IMR-90 (cell line): Measurements from ENCODE around the gene TBC1D4. TPM values are rescaled to one million over a fixed set of nuclear protein-coding genes. Genes with fewer than 3 reads are reported as not detected.

Experiments used
- ATAC-seq: fragments of 200-7000 bp; cut with Tn5 transposase; 2 replicates; pipeline ENCODE4 v1.9.1; 2020; ENCODE audit warnings: low read depth, mild to moderate bottlenecking, moderate library complexity
- BruUV-seq: library from RNA; stranded (reverse); fragments of 400-500 nt; replicated peaks from 2 replicates; lab custom pipeline; 2021; lab: Mats Ljungman, UMichigan
- CTCF ChIA-PET: fragments of 300-600 bp; formaldehyde crosslinking; extraction: SDS; loops from one replicate; lab custom pipeline; 2021; ENCODE audit warnings: antibody characterized with exemption; lab: Yijun Ruan, JAX
- POLR2A ChIA-PET: fragments of 300-600 bp; sonication (Branson Sonifier 250); formaldehyde crosslinking; loops from one replicate; lab custom pipeline; 2022; ENCODE audit warnings: antibody characterized with exemption; ENCODE audit not compliant: unreplicated experiment; lab: Charles Lee
- DNase-seq: peaks from one replicate; pipeline ENCODE4 v3.0.0; 2013
- H2AFZ ChIP-seq: replicated peaks from 2 replicates; pipeline ENCODE3; 2013; ENCODE audit warnings: low read length, mild to moderate bottlenecking; ENCODE audit not compliant: poor library complexity
- H2AK5ac ChIP-seq: 2 replicates; pipeline ENCODE4 v1.6.1; 2013; ENCODE audit warnings: low read depth, low read length, inconsistent platforms
- H2AK9ac ChIP-seq: replicated peaks from 2 replicates; pipeline ENCODE3; 2013; ENCODE audit warnings: mild to moderate bottlenecking, low read depth, low read length, moderate library complexity; ENCODE audit not compliant: poor library complexity
- H2BK120ac ChIP-seq: 2 replicates; pipeline ENCODE4 v1.6.1; 2013; ENCODE audit warnings: low read depth, low read length, inconsistent platforms
- H2BK15ac ChIP-seq: 3 replicates; pipeline ENCODE4 v1.6.1; 2013; ENCODE audit warnings: low read depth, low read length, inconsistent platforms
- H2BK20ac ChIP-seq: 2 replicates; pipeline ENCODE4 v1.6.1; 2013; ENCODE audit warnings: low read depth, mild to moderate bottlenecking, inconsistent platforms, low read length, moderate library complexity
- H2BK5ac ChIP-seq: 2 replicates; pipeline ENCODE4 v1.6.1; 2013; ENCODE audit warnings: mild to moderate bottlenecking, low read depth, low read length, inconsistent platforms; ENCODE audit not compliant: poor library complexity, severe bottlenecking
- H3K14ac ChIP-seq: replicated peaks from 2 replicates; pipeline ENCODE4 v1.6.1; 2013; ENCODE audit warnings: low read depth, low read length, inconsistent platforms
- H3K18ac ChIP-seq: 2 replicates; pipeline ENCODE4 v1.6.1; 2013; ENCODE audit warnings: low read depth, low read length, control low read depth
- H3K23ac ChIP-seq: 2 replicates; pipeline ENCODE4 v1.6.1; 2013; ENCODE audit warnings: low read depth, low read length, inconsistent platforms
- H3K27ac ChIP-seq: 2 replicates; pipeline ENCODE4 v1.5.1; 2013; ENCODE audit warnings: mild to moderate bottlenecking, control low read depth, low read length; ENCODE audit not compliant: insufficient read depth
- H3K27me3 ChIP-seq: 2 replicates; pipeline ENCODE4 v1.6.1; 2013; ENCODE audit warnings: low read length; ENCODE audit not compliant: control insufficient read depth, insufficient read depth
- H3K36me3 ChIP-seq: 2 replicates; pipeline ENCODE4 v1.6.1; 2013; ENCODE audit warnings: low read length, mixed read lengths; ENCODE audit not compliant: control insufficient read depth, insufficient read depth
- H3K4ac ChIP-seq: 2 replicates; pipeline ENCODE4 v1.6.1; 2013; ENCODE audit warnings: low read depth, low read length, inconsistent platforms
- H3K4me1 ChIP-seq: 2 replicates; pipeline ENCODE4 v1.6.1; 2013; ENCODE audit warnings: low read length, mixed read lengths; ENCODE audit not compliant: control insufficient read depth, insufficient read depth
- H3K4me2 ChIP-seq: 2 replicates; pipeline ENCODE4 v1.6.1; 2013; ENCODE audit warnings: low read depth, mild to moderate bottlenecking, control low read depth, low read length, moderate library complexity
- H3K4me3 ChIP-seq: 2 replicates; pipeline ENCODE4 v1.5.1; 2013; ENCODE audit warnings: low read depth, mild to moderate bottlenecking, control low read depth, low read length, moderate library complexity; ENCODE audit not compliant: insufficient read depth
- H3K56ac ChIP-seq: 2 replicates; pipeline ENCODE4 v1.6.1; 2013; ENCODE audit warnings: low read length, inconsistent platforms; ENCODE audit not compliant: insufficient read depth; ENCODE audit errors: extremely low read depth
- H3K79me1 ChIP-seq, 2 experiments: 2 replicates each; pipeline ENCODE4 v1.6.1; 2013; ENCODE audit warnings: low read length in 2 of 2, inconsistent platforms in 1 of 2, low read depth in 1 of 2
- H3K9ac ChIP-seq: 2 replicates; pipeline ENCODE4 v1.6.1; 2013; ENCODE audit warnings: low read depth, low read length, control low read depth
- H3K9me1 ChIP-seq: 2 replicates; pipeline ENCODE4 v1.6.1; 2013; ENCODE audit warnings: low read length, inconsistent platforms; ENCODE audit not compliant: insufficient read depth
- H3K9me3 ChIP-seq: 2 replicates; pipeline ENCODE4 v1.6.1; 2013; ENCODE audit warnings: low read length; ENCODE audit not compliant: control insufficient read depth, insufficient read depth
- H4K20me1 ChIP-seq: 2 replicates; pipeline ENCODE4 v1.6.1; 2013; ENCODE audit warnings: low read length, inconsistent platforms; ENCODE audit not compliant: insufficient read depth
- H4K5ac ChIP-seq: 2 replicates; pipeline ENCODE4 v1.6.1; 2013; ENCODE audit warnings: mild to moderate bottlenecking, low read depth, low read length, control low read depth
- H4K8ac ChIP-seq, 2 experiments: 2 replicates each; pipeline ENCODE4 v1.6.1; 2013; ENCODE audit warnings: low read depth in 2 of 2, low read length in 2 of 2, control low read depth in 1 of 2, inconsistent platforms in 1 of 2
- H4K91ac ChIP-seq: 2 replicates; pipeline ENCODE4 v1.6.1; 2013; ENCODE audit warnings: low read depth, low read length, inconsistent platforms; ENCODE audit not compliant: insufficient read depth
- MAFK ChIP-seq: IDR thresholded peaks from 2 replicates; pipeline ENCODE4 v1.6.1; 2012; ENCODE audit warnings: low read depth, low read length, improper control_type of control experiment
- NFE2L2 ChIP-seq: fragments of 150-350 bp; IDR thresholded peaks from 2 replicates; pipeline ENCODE4 v1.6.1; 2016; ENCODE audit warnings: low read depth, mild to moderate bottlenecking, low read length
- WGBS, 2 experiments: methylation state at CpG; one replicate each; pipeline versions ENCODE4 v1.1.5 to v1.1.7; 2013; ENCODE audit warnings: missing lambda C conversion rate in 2 of 2; ENCODE audit not compliant: insufficient read length in 1 of 2; ENCODE audit errors: extremely low coverage in 2 of 2; 5-methylcytosine and 5-hydroxymethylcytosine counted together
- dilution Hi-C: fragments of 300-500 bp; cut with HindIII; formaldehyde crosslinking; loops from one replicate; pipeline ENCODE4 v1.14.3; 2018; ENCODE audit warnings: low sequenced_read_pairs; ENCODE audit not compliant: unreplicated experiment
- in situ Hi-C: fragments of 300-500 bp; cut with MboI; formaldehyde crosslinking; loops from 3 replicates; pipeline ENCODE4 v1.14.3; 2019; ENCODE audit warnings: low sequenced_read_pairs, inconsistent platforms, mixed read lengths
- intact Hi-C: fragments of 100-400 bp; cut with micrococcal nuclease; formaldehyde crosslinking; loops from 2 replicates; pipeline ENCODE4 v1.10.0; 2022
- polyA plus RNA-seq, 3 experiments: library from polyadenylated mRNA; depleted of rRNA; stranded (reverse); fragments of >200 nt; gene quantifications; 2 replicates each; pipeline ENCODE4 v1.2.3, GENCODE V29; 2012; ENCODE audit warnings: low replicate concordance in 1 of 3
- total RNA-seq: library from RNA; depleted of rRNA; stranded (reverse); fragments of >200 nt; gene quantifications from 2 replicates; pipeline ENCODE4 v1.2.3, GENCODE V29; 2012
- TF ChIP-seq, protein P1 (sequence below): conservative IDR thresholded peaks from 2 replicates; pipeline ENCODE4 v1.5.1; 2012; ENCODE audit warnings: mild to moderate bottlenecking, low read depth, low read length, improper control_type of control experiment

TBC1D4 gene
- total and polyA plus RNA-seq, 2 of the 4 experiments (the other 2 are of a cell fraction) = 7.5 to 22.8 TPM

DNA sequence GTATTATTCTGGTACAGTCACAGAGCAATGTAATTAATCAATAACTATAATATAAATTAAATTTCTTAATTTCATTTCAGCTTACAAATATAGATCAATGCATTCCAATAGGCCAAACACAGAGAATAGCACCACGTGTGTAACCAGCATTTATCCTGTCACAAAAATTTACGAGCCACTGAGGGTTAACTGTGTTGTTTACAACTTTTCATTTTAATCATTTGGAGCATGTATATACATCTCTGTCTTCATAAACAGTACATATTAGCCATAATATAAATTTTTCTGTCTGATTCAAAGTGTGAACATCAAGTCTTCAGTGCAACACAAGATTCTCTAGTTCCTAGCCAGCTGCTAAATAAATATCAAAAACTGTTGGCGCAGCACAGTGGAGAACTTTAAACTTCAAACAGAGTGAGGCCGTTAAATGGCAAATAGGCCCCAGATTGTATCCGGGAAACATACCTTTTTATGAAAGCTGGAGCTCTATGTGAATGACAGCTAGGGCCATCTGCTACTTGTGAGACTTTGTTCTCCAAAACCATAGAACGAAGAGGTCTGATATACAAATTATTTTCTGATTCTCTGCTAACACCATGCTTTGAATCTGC lies 105.1 kb downstream of the TBC1D4 start:
- ChIA-PET CTCF (interaction anchor here (1.4 to 1.5 kb wide), 2 partner anchors 11 to 105 kb away, joined by 3 to 4 read pairs; partner anchors contain the start of gene TBC1D4), POLR2A (no interaction called here)
- ATAC-seq = no peak
- no peaks in the 10 kb centered on the region for H3K4me1 ChIP-seq
- no peak overlapping the region for H3K56ac ChIP-seq
- dilution Hi-C loops = no loop called here
- no peak overlapping the region for H2BK15ac ChIP-seq
- H3K79me1 ChIP-seq = no peaks in the 10 kb centered on the region; a peak in 1 of 4 replicates
- intact Hi-C loops = loop anchor here (10.0 kb wide), 1 partner anchor 68 kb away; no protein-coding TSS in a partner anchor
- no TSS peak for BruUV-seq
- no peak overlapping the region for H2BK120ac ChIP-seq
- no peak overlapping the region for H3K4me2 ChIP-seq
- no peak overlapping the region for H3K27ac ChIP-seq
- no peak overlapping the region for H2AK5ac ChIP-seq
- no peak overlapping the region for H3K4ac ChIP-seq
- H4K8ac ChIP-seq = no peak overlapping the region
- 61% methylated on average over 3 of the region's 6 CpGs; no CpG with 5 or more reads in 1 of the 2 experiments for WGBS, 2 experiments
- H3K36me3 ChIP-seq = no peaks in the 10 kb centered on the region
- no peak overlapping the region for H2AK9ac ChIP-seq
- no peak overlapping the region for H3K23ac ChIP-seq
- no peak overlapping the region for H4K5ac ChIP-seq
- DNase-seq = no peak
- no peak overlapping the region for H3K18ac ChIP-seq
- no peaks in the 10 kb centered on the region for H3K27me3 ChIP-seq
- no peaks in the 10 kb centered on the region for H3K9me1 ChIP-seq
- no peak overlapping the region for H2BK20ac ChIP-seq
- TF ChIP-seq NFE2L2 (no peak), MAFK (no peak)
- TF ChIP-seq, protein P1, sequence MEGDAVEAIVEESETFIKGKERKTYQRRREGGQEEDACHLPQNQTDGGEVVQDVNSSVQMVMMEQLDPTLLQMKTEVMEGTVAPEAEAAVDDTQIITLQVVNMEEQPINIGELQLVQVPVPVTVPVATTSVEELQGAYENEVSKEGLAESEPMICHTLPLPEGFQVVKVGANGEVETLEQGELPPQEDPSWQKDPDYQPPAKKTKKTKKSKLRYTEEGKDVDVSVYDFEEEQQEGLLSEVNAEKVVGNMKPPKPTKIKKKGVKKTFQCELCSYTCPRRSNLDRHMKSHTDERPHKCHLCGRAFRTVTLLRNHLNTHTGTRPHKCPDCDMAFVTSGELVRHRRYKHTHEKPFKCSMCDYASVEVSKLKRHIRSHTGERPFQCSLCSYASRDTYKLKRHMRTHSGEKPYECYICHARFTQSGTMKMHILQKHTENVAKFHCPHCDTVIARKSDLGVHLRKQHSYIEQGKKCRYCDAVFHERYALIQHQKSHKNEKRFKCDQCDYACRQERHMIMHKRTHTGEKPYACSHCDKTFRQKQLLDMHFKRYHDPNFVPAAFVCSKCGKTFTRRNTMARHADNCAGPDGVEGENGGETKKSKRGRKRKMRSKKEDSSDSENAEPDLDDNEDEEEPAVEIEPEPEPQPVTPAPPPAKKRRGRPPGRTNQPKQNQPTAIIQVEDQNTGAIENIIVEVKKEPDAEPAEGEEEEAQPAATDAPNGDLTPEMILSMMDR = no peak
- no peaks in the 10 kb centered on the region for H3K9me3 ChIP-seq
- H2AFZ ChIP-seq = no peak overlapping the region
- no peak overlapping the region for H3K14ac ChIP-seq
- H2BK5ac ChIP-seq = no peak overlapping the region
- no peak overlapping the region for H4K91ac ChIP-seq
- H4K20me1 ChIP-seq = no peaks in the 10 kb centered on the region
- in situ Hi-C loops = loop anchor here (10.0 kb wide), 1 partner anchor 168 kb away; the partner anchor contains the start of gene UCHL3
- no peak overlapping the region for H3K4me3 ChIP-seq
- no peak overlapping the region for H3K9ac ChIP-seq
